ENCODE results near the gene MAP4K5. TPM values are rescaled to one million over a fixed set of nuclear protein-coding genes. Genes with fewer than 3 reads are reported as not detected.

The MAP4K5 gene
- polyA plus RNA-seq (2011; rRNA removed): 8.8 and 15.7 TPM in 2 replicates
- 10.4 and 12.2 TPM in 2 replicates for polyA minus RNA-seq (2011; rRNA and poly(A)+ RNA removed)

DNA sequence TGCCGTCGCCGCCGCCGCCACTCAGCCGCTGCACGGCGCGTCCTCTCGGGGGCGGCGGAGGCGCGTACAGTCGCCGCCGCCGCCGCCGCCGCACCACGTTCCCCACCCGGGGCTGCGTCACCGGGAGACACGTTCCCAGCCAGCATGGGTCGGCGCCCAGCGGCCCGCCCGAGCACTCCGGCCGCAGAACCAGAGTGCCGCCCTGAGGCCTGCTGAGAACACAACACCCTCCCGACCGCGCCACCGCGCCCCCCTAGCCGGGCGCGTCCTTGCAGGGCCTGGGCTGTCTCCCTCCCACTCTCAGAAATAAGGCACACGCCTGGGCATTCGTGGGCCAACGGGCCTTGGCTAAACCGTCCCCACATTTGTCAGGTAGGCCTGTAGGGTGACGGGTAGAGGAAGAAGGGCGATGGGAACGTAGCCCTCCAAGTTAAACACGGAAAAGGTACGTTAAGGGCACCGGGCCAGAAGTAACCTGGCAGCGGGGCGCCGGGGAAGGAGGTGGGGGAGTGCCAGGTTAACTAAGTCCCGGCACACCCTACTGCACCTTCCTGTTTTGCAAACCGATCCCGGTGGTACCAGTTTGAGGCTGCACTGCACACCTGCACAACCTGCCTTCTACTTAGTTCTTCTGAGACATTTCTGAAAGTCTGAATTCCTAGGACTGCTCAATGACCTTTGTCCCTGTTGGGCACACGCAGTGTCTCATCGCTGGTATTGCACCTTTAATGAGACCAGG, at the start of gene MAP4K5:
Gene MAP4K5, minus strand, starts transcription at position 68 of the 739 bp plus-strand sequence. CDS start 520 bp downstream, outside the sequence.
- Histone ChIP-seq H3K4me3 (ENCODE audit: low read depth, low read length) (peak within 1 kb of the TSS; percentile 92), H3K36me3 (ENCODE audit: control insufficient read depth, insufficient read depth, low read length) (no peaks in the 10 kb centered on the region), H3K27me3 (ENCODE audit: control insufficient read depth, insufficient read depth, low read length) (no peaks in the 10 kb centered on the region)
- POLR2A ChIA-PET: no interaction called here
- no peak for DNase-seq (ENCODE audit: low read depth)
- CTCF ChIA-PET: interaction anchor here (0.6 to 2.3 kb wide), 22 partner anchors 8 to 326 kb away, joined by 3 to 18 read pairs (median 3); partner anchors contain the start of genes DMAC2L and L2HGDH
- peak; percentile 84 for TF ChIP-seq CTCF (IDR thresholded peaks at IDR 0.05; ENCODE audit: insufficient read depth, low read depth, low read length)

DNA sequence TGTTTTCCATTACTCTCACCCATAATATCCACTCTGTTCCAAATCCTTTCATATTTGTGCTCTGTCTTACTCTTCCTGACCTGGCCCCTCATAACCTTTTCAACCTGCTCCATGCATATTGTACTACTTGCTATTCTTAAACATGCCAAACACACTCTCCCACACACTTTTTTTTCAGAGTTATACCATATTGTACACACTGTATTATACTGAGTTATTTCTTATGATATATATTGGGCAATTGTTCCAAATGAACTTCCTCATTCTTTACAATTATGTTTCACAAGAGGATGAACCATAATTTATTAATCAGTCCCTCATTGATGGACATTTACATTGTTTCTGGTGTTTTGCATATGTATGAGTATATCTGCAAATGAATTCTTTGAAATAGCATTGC, 46.1 kb upstream of the MAP4K5 start:
- CTCF ChIA-PET: no interaction called here
- POLR2A ChIA-PET: no interaction called here
- Histone ChIP-seq H3K4me3 (ENCODE audit: low read depth, low read length) (no peak overlapping the region), H3K27me3 (ENCODE audit: control insufficient read depth, insufficient read depth, low read length) (no peaks in the 10 kb centered on the region), H3K36me3 (ENCODE audit: control insufficient read depth, insufficient read depth, low read length) (no peaks in the 10 kb centered on the region)
- DNase-seq (ENCODE audit: low read depth): no peak
- TF ChIP-seq CTCF (IDR thresholded peaks at IDR 0.05; ENCODE audit: insufficient read depth, low read depth, low read length): no peak

DNA sequence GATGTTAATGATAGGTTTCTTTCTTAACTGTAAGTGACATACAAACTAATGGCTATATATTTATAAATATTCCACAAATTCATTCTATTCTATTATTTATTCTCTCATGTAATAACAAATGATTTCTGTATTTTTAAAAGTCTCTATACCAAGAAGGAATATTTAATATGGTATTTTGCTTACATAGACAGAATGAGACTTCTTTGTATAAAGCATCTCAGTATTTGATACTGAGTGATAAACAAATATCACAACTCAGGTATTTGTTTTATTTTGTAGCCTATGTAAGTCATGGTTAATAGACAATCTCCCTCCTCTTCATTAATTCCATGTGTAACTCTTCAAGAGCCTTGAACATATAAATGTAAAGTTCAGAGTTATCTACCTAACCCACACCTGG, 45.6 kb upstream of the MAP4K5 start:
- DNase-seq (ENCODE audit: low read depth): no peak
- Histone ChIP-seq H3K27me3 (ENCODE audit: control insufficient read depth, insufficient read depth, low read length) (no peaks in the 10 kb centered on the region), H3K36me3 (ENCODE audit: control insufficient read depth, insufficient read depth, low read length) (no peaks in the 10 kb centered on the region), H3K4me3 (ENCODE audit: low read depth, low read length) (no peak overlapping the region)
- ChIA-PET POLR2A (no interaction called here), CTCF (interaction anchor here (1.5 kb wide), 1 partner anchor 197 kb away, joined by 5 read pairs; no protein-coding TSS in a partner anchor)
- no peak for TF ChIP-seq CTCF (IDR thresholded peaks at IDR 0.05; ENCODE audit: insufficient read depth, low read depth, low read length)

GRCh38 chr14:50575769-50576168, 43.4 kb upstream of the MAP4K5 start:
- Histone ChIP-seq H3K4me3 (ENCODE audit: low read depth, low read length) (no peak overlapping the region), H3K27me3 (ENCODE audit: control insufficient read depth, insufficient read depth, low read length) (no peaks in the 10 kb centered on the region), H3K36me3 (ENCODE audit: control insufficient read depth, insufficient read depth, low read length) (no peaks in the 10 kb centered on the region)
- no peak for DNase-seq (ENCODE audit: low read depth)
- ChIA-PET CTCF (no interaction called here), POLR2A (no interaction called here)
- no peak for TF ChIP-seq CTCF (IDR thresholded peaks at IDR 0.05; ENCODE audit: insufficient read depth, low read depth, low read length)

DNA sequence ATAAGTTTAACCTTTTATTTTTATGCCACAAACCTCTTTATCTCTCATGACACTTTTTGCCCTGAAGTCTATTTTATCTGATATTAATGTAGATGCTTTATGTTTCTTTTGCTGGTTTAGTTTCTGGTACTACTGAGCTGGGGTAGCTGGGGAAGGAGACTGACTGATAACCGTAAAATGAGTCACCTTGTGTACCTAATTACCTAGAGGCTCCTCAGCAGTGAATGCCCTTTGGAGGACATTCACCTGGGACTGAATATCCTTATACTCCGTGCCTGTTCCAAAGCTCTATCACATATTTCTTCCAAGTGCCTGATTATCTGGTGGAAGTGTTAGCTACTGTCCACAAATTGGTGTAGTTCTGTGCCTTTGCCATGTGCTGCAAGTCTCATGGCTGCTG, 41.5 kb upstream of the MAP4K5 start:
- H3K4me3 ChIP-seq (ENCODE audit: low read depth, low read length): no peak overlapping the region
- ChIA-PET CTCF (no interaction called here), POLR2A (no interaction called here)
- no peak for TF ChIP-seq CTCF (IDR thresholded peaks at IDR 0.05; ENCODE audit: insufficient read depth, low read depth, low read length)
- H3K27me3 ChIP-seq (ENCODE audit: control insufficient read depth, insufficient read depth, low read length): no peaks in the 10 kb centered on the region
- no peak for DNase-seq (ENCODE audit: low read depth)
- no peaks in the 10 kb centered on the region for H3K36me3 ChIP-seq (ENCODE audit: control insufficient read depth, insufficient read depth, low read length)

Measured in BJ (cell line).